ENCODE measurements around the gene LTB4R2.

The LTB4R2 gene

GRCh38 chr14:24270537-24271133, 39.3 kb upstream of the LTB4R2 start:
- no peak for TF ChIP-seq ZNF274 (IDR thresholded peaks at IDR 0.05; ENCODE audit: low read depth, low read length)
- H3K4me3 ChIP-seq (ENCODE audit: low read length): peak overlapping the region; percentile 79

- no peak for TF ChIP-seq ZNF274 (IDR thresholded peaks at IDR 0.05; ENCODE audit: low read depth, low read length)
- H3K4me3 ChIP-seq (ENCODE audit: low read length): peak within 1 kb of the TSS; percentile 79
Measured at GRCh38 chr14:24271134-24271833, 38.7 kb upstream of the LTB4R2 start, which contains the start of gene RABGGTA. Gene RABGGTA (minus strand): TSS chr14:24271597. CDS start chr14:24271115, 482 bp downstream.

GRCh38 chr14:24271834-24272263, 38.1 kb upstream of the LTB4R2 start:
- TF ChIP-seq ZNF274 (IDR thresholded peaks at IDR 0.05; ENCODE audit: low read depth, low read length): no peak
- peak overlapping the region; percentile 79; the same call in 1 of the 2 replicates for H3K4me3 ChIP-seq (ENCODE audit: low read length)

- no peak for TF ChIP-seq ZNF274 (IDR thresholded peaks at IDR 0.05; ENCODE audit: low read depth, low read length)
- no peak overlapping the region for H3K4me3 ChIP-seq (ENCODE audit: low read length)
Measured at GRCh38 chr14:24272467-24272866, 37.5 kb upstream of the LTB4R2 start.

GRCh38 chr14:24273422-24273998, 36.4 kb upstream of the LTB4R2 start:
- no peak for TF ChIP-seq ZNF274 (IDR thresholded peaks at IDR 0.05; ENCODE audit: low read depth, low read length)
- no peak overlapping the region for H3K4me3 ChIP-seq (ENCODE audit: low read length)

- peak overlapping the region; percentile 5; the same call in 1 of the 2 replicates for H3K4me3 ChIP-seq (ENCODE audit: low read length)
- TF ChIP-seq ZNF274 (IDR thresholded peaks at IDR 0.05; ENCODE audit: low read depth, low read length): no peak
Measured at GRCh38 chr14:24274101-24274543, 35.8 kb upstream of the LTB4R2 start.

GRCh38 chr14:24277071-24277470, 32.9 kb upstream of the LTB4R2 start:
- TF ChIP-seq ZNF274 (IDR thresholded peaks at IDR 0.05; ENCODE audit: low read depth, low read length): no peak
- H3K4me3 ChIP-seq (ENCODE audit: low read length): no peak overlapping the region

GRCh38 chr14:24277606-24278321, 32.2 kb upstream of the LTB4R2 start:
- TF ChIP-seq ZNF274 (IDR thresholded peaks at IDR 0.05; ENCODE audit: low read depth, low read length): no peak
- H3K4me3 ChIP-seq (ENCODE audit: low read length): no peak overlapping the region

- TF ChIP-seq ZNF274 (IDR thresholded peaks at IDR 0.05; ENCODE audit: low read depth, low read length): no peak
Measured at GRCh38 chr14:24278424-24278823, 31.5 kb upstream of the LTB4R2 start.

GRCh38 chr14:24279301-24280186, 30.4 kb upstream of the LTB4R2 start:
- H3K4me3 ChIP-seq (ENCODE audit: low read length): no peak overlapping the region
- TF ChIP-seq ZNF274 (IDR thresholded peaks at IDR 0.05; ENCODE audit: low read depth, low read length): no peak

More at GRCh38 chr14:24278424-24278823, 31.5 kb upstream of the LTB4R2 start:
- no peak overlapping the region for H3K4me3 ChIP-seq (ENCODE audit: low read length)

- no peak overlapping the region for H3K4me3 ChIP-seq (ENCODE audit: low read length)
- no peak for TF ChIP-seq ZNF274 (IDR thresholded peaks at IDR 0.05; ENCODE audit: low read depth, low read length)
Measured at GRCh38 chr14:24280797-24281460, 29.0 kb upstream of the LTB4R2 start.

- H3K4me3 ChIP-seq (ENCODE audit: low read length): no peak overlapping the region
- TF ChIP-seq ZNF274 (IDR thresholded peaks at IDR 0.05; ENCODE audit: low read depth, low read length): no peak
Measured at GRCh38 chr14:24281636-24282035, 28.3 kb upstream of the LTB4R2 start.

- TF ChIP-seq ZNF274 (IDR thresholded peaks at IDR 0.05; ENCODE audit: low read depth, low read length): no peak
Measured at GRCh38 chr14:24282736-24283135, 27.2 kb upstream of the LTB4R2 start.

More at GRCh38 chr14:24282736-24283135, 27.2 kb upstream of the LTB4R2 start:
- H3K4me3 ChIP-seq (ENCODE audit: low read length): no peak overlapping the region
